ENCODE results near the gene ADSS2.
"Not testable (repeated sequence)": the region's sequence is repeated elsewhere in the genome, so short reads cannot be mapped to it uniquely, and the experiment has no call there.

The ADSS2 gene

GRCh38 chr1:244451539-244451950, at the start of gene ADSS2:
ADSS2 (minus strand) TSS chr1:244451909; CDS start chr1:244451817, 92 bp downstream.
- no peaks in the 10 kb centered on the region for H3K27me3 Mint-ChIP-seq
- peak within 1 kb of the TSS; percentile 93 to 99 for H3K4me3 Mint-ChIP-seq
- no peak for DNase-seq
- no peak for ATAC-seq (replicated peaks)
- H3K27ac Mint-ChIP-seq = peak within 1 kb of the TSS; percentile 99
- H3K36me3 Mint-ChIP-seq = peaks cover 16% of the 10 kb centered on the region in 2 donors
- peaks cover 3 to 4% of the 10 kb centered on the region in 2 donors for H3K9me3 Mint-ChIP-seq
- H3K4me1 Mint-ChIP-seq = peaks cover 17 to 32% of the 10 kb centered on the region in 2 donors

DNA sequence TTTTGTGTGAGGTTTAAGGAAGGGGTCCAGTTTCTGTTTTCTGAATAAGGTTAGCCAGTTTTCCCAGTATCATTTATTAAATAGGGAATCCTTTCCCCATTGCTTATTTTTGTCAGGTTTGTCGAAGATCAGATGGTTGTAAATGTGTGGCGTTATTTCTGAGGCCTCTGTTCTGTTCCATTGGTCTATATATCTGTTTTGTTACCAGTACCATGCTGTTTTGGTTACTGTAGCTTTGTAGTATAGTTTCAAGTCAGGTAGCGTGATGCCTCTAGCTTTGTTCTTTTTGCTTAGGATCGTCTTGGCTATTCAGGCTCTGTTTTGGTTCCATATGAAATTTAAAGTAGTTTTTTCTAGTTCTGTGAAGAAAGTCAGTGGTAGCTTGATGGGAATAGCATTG, 48.8 kb upstream of the ADSS2 start:
- not testable (repeated sequence) for H3K27ac Mint-ChIP-seq; ATAC-seq (replicated peaks); DNase-seq; H3K36me3 Mint-ChIP-seq; H3K27me3 Mint-ChIP-seq; H3K4me3 Mint-ChIP-seq; H3K9me3 Mint-ChIP-seq; H3K4me1 Mint-ChIP-seq

- H3K36me3 Mint-ChIP-seq; DNase-seq; H3K27me3 Mint-ChIP-seq; H3K9me3 Mint-ChIP-seq; H3K4me3 Mint-ChIP-seq; H3K27ac Mint-ChIP-seq; H3K4me1 Mint-ChIP-seq; ATAC-seq (replicated peaks): not testable (repeated sequence)
These were observed 47.8 kb upstream of the ADSS2 start for GRCh38 chr1:244499484-244499883.

DNA sequence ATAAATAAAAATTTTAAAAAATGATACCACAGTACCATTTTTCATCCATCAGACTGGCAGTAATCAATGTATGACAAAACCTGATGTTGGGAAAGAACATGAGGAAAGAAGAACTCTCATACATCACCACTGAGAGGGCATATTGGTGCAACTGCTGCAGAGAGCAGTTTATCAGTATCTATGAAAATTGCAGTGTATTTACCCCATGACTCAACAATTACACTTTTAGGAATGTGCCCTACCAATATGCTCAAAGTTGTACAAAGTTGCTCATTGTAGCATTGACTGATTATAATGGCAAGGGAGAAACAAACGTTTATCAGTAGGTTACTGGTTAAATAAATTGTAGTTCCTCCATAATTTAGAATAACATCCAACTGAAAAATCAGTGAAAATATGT, 46.1 kb upstream of the ADSS2 start:
- H3K4me1 Mint-ChIP-seq = no peaks in the 10 kb centered on the region
- ATAC-seq (replicated peaks) (no peak), DNase-seq (no peak)
- peaks cover 4 to 7% of the 10 kb centered on the region in 2 donors for H3K9me3 Mint-ChIP-seq
- H3K36me3 Mint-ChIP-seq = peaks cover 0 to 4% of the 10 kb centered on the region in 2 donors
- no peak overlapping the region for H3K27ac Mint-ChIP-seq
- H3K27me3 Mint-ChIP-seq = no peaks in the 10 kb centered on the region
- no peak overlapping the region for H3K4me3 Mint-ChIP-seq

DNA sequence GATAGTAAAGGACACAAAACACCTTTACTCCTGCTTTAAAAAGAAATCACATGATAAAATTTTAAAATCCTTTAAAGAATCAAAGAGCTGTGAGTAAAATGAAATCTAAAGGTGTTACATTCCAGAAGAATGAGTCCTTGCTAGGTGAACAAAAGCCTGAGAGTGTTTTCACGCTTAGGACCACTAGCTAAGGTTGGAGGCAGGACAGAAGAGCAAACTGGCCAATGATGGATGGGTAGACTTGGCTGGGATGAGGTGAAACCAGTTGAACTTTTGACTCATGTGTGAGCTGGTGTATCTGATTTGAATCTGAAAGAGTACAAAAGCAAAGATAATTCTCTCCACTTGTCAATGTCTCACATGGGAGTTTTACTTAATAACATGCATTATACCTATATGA, 44.5 kb upstream of the ADSS2 start:
- no peak overlapping the region for H3K4me3 Mint-ChIP-seq
- H3K27ac Mint-ChIP-seq = no peak overlapping the region
- H3K27me3 Mint-ChIP-seq = peaks cover 0 to 3% of the 10 kb centered on the region in 2 donors
- DNase-seq (no peak), ATAC-seq (replicated peaks) (no peak)
- H3K36me3 Mint-ChIP-seq = peaks cover 4% of the 10 kb centered on the region in 2 donors
- H3K4me1 Mint-ChIP-seq = no peaks in the 10 kb centered on the region
- peaks cover 4 to 10% of the 10 kb centered on the region in 2 donors for H3K9me3 Mint-ChIP-seq

- ATAC-seq (replicated peaks) = no peak
- no peak for DNase-seq
- H3K36me3 Mint-ChIP-seq = peaks cover 0 to 8% of the 10 kb centered on the region in 2 donors
These were observed 42.9 kb upstream of the ADSS2 start for GRCh38 chr1:244494653-244495052.

DNA sequence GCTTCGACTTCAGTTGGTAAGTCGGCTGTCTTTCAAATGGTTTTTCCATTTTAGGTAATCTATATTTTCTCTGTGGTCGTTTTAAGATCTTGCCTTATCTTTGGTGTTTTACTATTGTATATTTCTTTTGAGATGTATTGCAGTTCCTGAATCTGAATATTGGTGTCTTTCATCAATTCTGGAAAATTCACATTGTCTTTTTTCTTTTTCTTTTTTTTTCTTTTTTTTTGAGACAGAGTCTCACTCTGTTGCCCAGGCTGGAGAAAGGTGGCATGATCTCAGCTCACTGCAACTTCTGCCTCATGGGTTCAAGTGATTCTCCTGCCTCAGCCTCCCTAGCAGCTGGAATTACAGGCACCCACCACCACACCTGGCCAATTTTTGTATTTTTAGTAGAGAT, 33.3 kb upstream of the ADSS2 start:
- ATAC-seq (replicated peaks); H3K4me1 Mint-ChIP-seq; H3K27ac Mint-ChIP-seq; H3K9me3 Mint-ChIP-seq; H3K4me3 Mint-ChIP-seq; H3K27me3 Mint-ChIP-seq; H3K36me3 Mint-ChIP-seq; DNase-seq: not testable (repeated sequence)

More at GRCh38 chr1:244494653-244495052, 42.9 kb upstream of the ADSS2 start:
- Mint-ChIP-seq H3K27me3 (peaks cover 0 to 3% of the 10 kb centered on the region in 2 donors), H3K4me3 (no peak overlapping the region), H3K27ac (no peak overlapping the region), H3K9me3 (peaks cover 4% of the 10 kb centered on the region in 2 donors), H3K4me1 (no peaks in the 10 kb centered on the region)

- Mint-ChIP-seq H3K36me3 (peaks cover 0 to 8% of the 10 kb centered on the region in 2 donors), H3K4me1 (no peaks in the 10 kb centered on the region), H3K9me3 (peaks cover 4% of the 10 kb centered on the region in 2 donors), H3K27ac (no peak overlapping the region), H3K27me3 (no peaks in the 10 kb centered on the region), H3K4me3 (no peak overlapping the region)
- ATAC-seq (replicated peaks) = no peak
- no peak for DNase-seq
These were observed 21.4 kb upstream of the ADSS2 start for GRCh38 chr1:244473059-244473605.

DNA sequence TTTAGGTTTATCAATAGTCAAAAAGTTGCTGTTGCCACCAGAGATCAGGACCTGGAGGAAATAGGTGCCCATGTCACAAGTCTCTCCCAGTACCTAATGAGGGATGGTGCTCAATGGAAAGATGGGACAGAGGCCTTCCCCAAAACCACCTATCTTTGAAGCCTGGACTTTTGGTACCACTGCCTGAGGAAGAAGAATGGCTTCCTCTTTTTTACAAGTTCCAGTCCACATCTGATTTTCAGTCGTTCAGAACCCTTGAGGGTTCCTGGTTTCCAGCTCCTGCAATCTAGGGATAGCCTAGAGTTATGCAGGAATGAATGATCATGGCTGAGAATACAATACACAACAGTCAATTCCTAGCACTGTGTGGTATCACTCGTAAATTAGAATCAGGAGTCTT, 15.0 kb upstream of the ADSS2 start:
- Mint-ChIP-seq H3K4me1 (no peaks in the 10 kb centered on the region), H3K36me3 (no peaks in the 10 kb centered on the region), H3K9me3 (no peaks in the 10 kb centered on the region), H3K27ac (no peak overlapping the region), H3K4me3 (no peak overlapping the region), H3K27me3 (no peaks in the 10 kb centered on the region)
- ATAC-seq (replicated peaks) = no peak
- no peak for DNase-seq

DNA sequence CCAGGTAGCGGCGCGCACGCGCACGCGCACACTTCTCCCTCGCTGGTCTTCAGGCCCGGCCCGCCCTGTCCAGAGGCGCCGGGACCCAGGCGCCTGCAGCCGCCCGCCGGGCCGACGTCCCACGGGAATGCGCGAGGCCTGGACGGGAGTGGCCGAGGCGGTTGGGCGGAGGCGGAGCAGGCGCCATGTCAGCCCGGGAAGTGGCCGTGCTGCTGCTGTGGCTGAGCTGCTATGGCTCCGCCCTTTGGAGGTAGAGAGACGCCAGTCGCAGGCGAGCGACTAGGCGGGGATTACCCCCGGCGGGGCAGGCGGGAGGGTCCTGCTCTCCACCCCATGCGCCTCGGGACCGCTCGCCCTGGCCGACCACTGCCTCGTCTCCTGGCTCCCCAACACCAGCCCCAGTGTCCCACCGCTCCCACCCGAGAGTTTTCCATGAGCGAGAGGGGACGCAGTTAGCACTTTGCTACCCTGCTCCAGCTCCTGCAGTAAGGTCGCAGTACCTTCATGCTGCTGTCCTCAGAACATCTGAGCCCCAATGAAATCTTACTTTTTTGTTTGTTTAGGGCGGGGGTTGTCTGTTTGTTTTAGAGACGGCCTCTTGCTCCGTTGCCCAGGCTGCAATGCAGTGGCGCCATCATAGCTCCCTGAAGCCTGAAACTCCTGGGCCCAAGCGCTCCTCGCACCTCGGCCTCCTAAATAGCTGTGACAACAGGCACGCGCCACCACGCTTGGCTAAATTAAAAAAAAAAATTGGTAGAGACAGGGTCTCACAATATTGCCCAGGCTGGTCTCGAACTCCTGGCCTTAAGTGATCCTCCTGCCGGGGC, 9.7 kb upstream of the ADSS2 start, which contains the start of gene CATSPERE:
Gene CATSPERE, plus strand, starts transcription at position 29 of the 827 bp plus-strand sequence. Its CDS starts 157 bp downstream, at position 186.
- Mint-ChIP-seq H3K4me3 (peak within 1 kb of the TSS; percentile 80 to 86), H3K27me3 (no peaks in the 10 kb centered on the region), H3K9me3 (peaks cover 0 to 1% of the 10 kb centered on the region in 2 donors), H3K27ac (peak within 1 kb of the TSS; percentile 85), H3K36me3 (peaks cover 3 to 4% of the 10 kb centered on the region in 2 donors), H3K4me1 (peaks cover 1 to 10% of the 10 kb centered on the region in 2 donors)
- DNase-seq (peak; percentile 85), ATAC-seq (replicated peaks) (peak; percentile 97)

DNA sequence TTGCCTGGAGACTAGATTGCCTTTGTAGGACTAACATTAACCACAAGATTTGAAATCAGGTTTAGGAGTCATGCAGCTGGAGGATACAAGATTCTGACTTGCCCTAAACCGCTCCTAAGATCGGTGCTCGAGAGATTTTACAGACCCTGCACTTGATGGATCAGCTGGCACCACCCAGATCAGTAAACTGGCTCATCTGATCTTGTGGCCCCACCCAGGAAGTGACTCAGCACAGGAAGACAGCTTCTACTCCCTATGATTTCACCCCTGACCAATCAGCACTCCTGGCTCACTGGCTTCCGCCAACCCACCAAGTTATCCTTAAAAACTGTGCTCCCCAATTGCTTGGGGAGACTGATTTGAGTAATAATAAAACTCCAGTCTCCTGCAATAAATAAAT, 8.5 kb upstream of the ADSS2 start:
- DNase-seq (no peak), ATAC-seq (replicated peaks) (no peak)
- Mint-ChIP-seq H3K4me3 (peak overlapping the region in 1 of 2 donors; percentile 25), H3K27ac (no peak overlapping the region), H3K9me3 (peaks cover 0 to 1% of the 10 kb centered on the region in 2 donors), H3K27me3 (no peaks in the 10 kb centered on the region), H3K36me3 (peaks cover 3 to 4% of the 10 kb centered on the region in 2 donors), H3K4me1 (peaks cover 1 to 10% of the 10 kb centered on the region in 2 donors)

DNA sequence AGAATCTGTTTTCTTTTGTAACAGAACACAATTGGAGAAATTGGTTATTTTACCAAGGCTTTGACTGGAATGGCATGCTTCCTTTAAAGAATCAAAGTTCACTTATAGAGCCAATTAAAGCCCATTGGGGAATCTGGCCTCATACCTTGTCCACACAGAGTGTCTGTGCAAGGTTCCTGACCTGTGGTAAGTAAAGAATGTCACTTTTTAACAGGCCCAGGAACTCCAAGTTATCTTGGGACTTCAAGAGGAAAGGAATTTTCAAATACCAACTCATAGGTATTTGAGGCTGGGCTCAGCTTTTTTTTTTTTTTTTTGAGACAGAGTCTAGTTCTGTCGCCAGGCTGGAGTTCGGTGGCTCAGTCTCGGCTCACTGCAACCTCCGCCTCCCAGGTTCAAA, 7.1 kb upstream of the ADSS2 start:
- Mint-ChIP-seq H3K4me3 (no peak overlapping the region), H3K36me3 (peaks cover 3 to 7% of the 10 kb centered on the region in 2 donors), H3K27ac (no peak overlapping the region), H3K4me1 (peaks cover 1 to 10% of the 10 kb centered on the region in 2 donors), H3K27me3 (no peaks in the 10 kb centered on the region), H3K9me3 (peaks cover 0 to 3% of the 10 kb centered on the region in 2 donors)
- no peak for DNase-seq
- no peak for ATAC-seq (replicated peaks)

DNA sequence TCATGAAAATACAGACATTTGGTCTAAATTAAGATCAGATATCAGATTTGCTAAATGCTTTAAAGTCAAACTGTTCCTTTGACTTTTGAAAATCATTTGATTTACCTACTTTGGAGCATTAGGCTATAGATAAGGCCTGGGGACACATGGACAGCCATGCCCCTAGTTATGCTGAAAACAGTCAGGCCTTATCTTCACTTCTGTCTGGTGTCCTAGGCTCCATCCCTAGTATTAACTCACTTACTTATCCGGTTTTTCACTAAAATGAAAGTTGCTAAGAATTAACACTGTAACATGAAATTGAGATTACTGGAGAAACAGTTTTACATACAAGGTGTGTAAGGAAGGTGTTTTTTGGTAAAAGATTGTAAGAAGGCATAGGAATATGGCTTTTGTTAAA, 4.9 kb upstream of the ADSS2 start:
- peak overlapping the region; percentile 37 for H3K27ac Mint-ChIP-seq
- no peaks in the 10 kb centered on the region for H3K27me3 Mint-ChIP-seq
- DNase-seq (no peak), ATAC-seq (replicated peaks) (no peak)
- peaks cover 3 to 7% of the 10 kb centered on the region in 2 donors for H3K36me3 Mint-ChIP-seq
- peaks cover 5 to 15% of the 10 kb centered on the region in 2 donors for H3K4me1 Mint-ChIP-seq
- no peak overlapping the region for H3K4me3 Mint-ChIP-seq
- H3K9me3 Mint-ChIP-seq = peaks cover 3 to 5% of the 10 kb centered on the region in 2 donors

- Mint-ChIP-seq H3K4me3 (no peak overlapping the region), H3K27ac (no peak overlapping the region), H3K27me3 (no peaks in the 10 kb centered on the region), H3K9me3 (peaks cover 3 to 5% of the 10 kb centered on the region in 2 donors), H3K36me3 (peaks cover 9 to 13% of the 10 kb centered on the region in 2 donors), H3K4me1 (peaks cover 11 to 21% of the 10 kb centered on the region in 2 donors)
- ATAC-seq (replicated peaks) (no peak), DNase-seq (no peak)
These were observed 2.7 kb upstream of the ADSS2 start for GRCh38 chr1:244454412-244454811.
